Measurements from ENCODE around the gene POLR3GL.

POLR3GL gene

GRCh38 chr1:145993618-145994390 is 29.3 kb downstream of the POLR3GL start:
- DNase-seq: no peak

GRCh38 chr1:145994391-145995120 is 30.1 kb downstream of the POLR3GL start:
- no peak for DNase-seq

GRCh38 chr1:145995148-145995881 is 30.8 kb downstream of the POLR3GL start:
- DNase-seq: no peak

GRCh38 chr1:145995964-145996432 is 31.5 kb downstream of the POLR3GL start:
- DNase-seq: no peak

GRCh38 chr1:145996433-145997015 is 32.0 kb downstream of the POLR3GL start, which contains the start of gene TXNIP:
TSS of gene TXNIP (minus strand) at chr1:145996579. CDS start at chr1:145996266, 313 bp downstream.
- DNase-seq: peak; percentile 97

GRCh38 chr1:145997016-145997717 is 32.7 kb downstream of the POLR3GL start:
- DNase-seq: no peak

GRCh38 chr1:145997718-145998023 is 33.2 kb downstream of the POLR3GL start:
- no peak for DNase-seq

GRCh38 chr1:145999321-146000024 is 35.0 kb downstream of the POLR3GL start:
- DNase-seq: peak; percentile 86

- DNase-seq: no peak
Measured at GRCh38 chr1:146001709-146002108, 37.2 kb downstream of the POLR3GL start.

- no peak for DNase-seq
Measured at GRCh38 chr1:146007489-146008133, 43.1 kb downstream of the POLR3GL start.

- DNase-seq: no peak
Measured at GRCh38 chr1:146010126-146010738, 45.7 kb downstream of the POLR3GL start.

- peak; percentile 59 for DNase-seq
Measured at GRCh38 chr1:146012703-146013558, 48.4 kb downstream of the POLR3GL start.

- DNase-seq: no peak
Measured at GRCh38 chr1:146013559-146013922, 49.1 kb downstream of the POLR3GL start.

- DNase-seq: no peak
Measured at GRCh38 chr1:146016891-146017290, 52.4 kb downstream of the POLR3GL start.

GRCh38 chr1:146019231-146020057 is 55.0 kb downstream of the POLR3GL start:
- no peak for DNase-seq

GRCh38 chr1:146020058-146021049 is 55.9 kb downstream of the POLR3GL start:
- DNase-seq: no peak

- no peak for DNase-seq
Measured at GRCh38 chr1:146021050-146021445, 56.6 kb downstream of the POLR3GL start.
